SK-N-MC (cell line): ENCODE measurements around the gene SLC17A5.
"Not testable (repeated sequence)": the region's sequence is repeated elsewhere in the genome, so short reads cannot be mapped to it uniquely, and the experiment has no call there.

ENCODE experiments used
- EZH2 ChIP-seq: fragments of 200-600 bp; sonication (generic); IDR thresholded peaks from one replicate; pipeline ENCODE4 v1.6.1; 2017; ENCODE audit warnings: antibody characterized with exemption
- FOXP2 ChIP-seq: optimal IDR thresholded peaks from 2 replicates; pipeline ENCODE3; 2011; ENCODE audit warnings: mild to moderate bottlenecking, moderate library complexity; ENCODE audit not compliant: insufficient read depth; ENCODE audit errors: extremely low read length, control extremely low read depth
- POLR2AphosphoS5 ChIP-seq: IDR thresholded peaks from 2 replicates; pipeline ENCODE4 v1.6.1; 2012; ENCODE audit warnings: mild to moderate bottlenecking, low read depth, low read length, borderline replicate concordance

GRCh38 chr6:73559399-73559794, 94.4 kb downstream of the SLC17A5 start:
- not testable (repeated sequence) for TF ChIP-seq POLR2AphosphoS5, EZH2, FOXP2
